Measurements from ENCODE around the gene ABCA9. TPM values are rescaled to one million over a fixed set of nuclear protein-coding genes. Genes with fewer than 3 reads are reported as not detected.

ABCA9 gene
- total and polyA plus RNA-seq, 2 experiments from 2014 or later = not detected

DNA sequence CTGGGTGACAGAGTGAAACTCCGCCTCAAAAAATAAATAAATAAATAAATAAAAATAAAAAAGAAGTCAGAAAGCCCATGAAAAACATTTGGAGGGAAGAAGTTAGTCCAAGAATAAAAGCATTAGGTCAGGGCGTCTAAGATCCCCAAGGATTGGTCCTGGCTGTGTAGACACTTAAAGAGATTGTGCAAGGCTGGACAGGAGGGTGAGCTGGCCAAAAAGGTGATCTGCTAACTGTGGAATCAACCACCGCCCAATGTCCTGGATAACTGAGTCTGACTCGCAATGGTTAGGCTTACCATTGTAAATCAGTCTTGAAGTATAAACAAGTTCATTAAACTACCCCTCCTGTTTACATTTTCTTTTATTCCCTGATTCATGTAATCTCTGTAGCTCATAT, 96.8 kb downstream of the ABCA9 start:
- H3K4me1 Mint-ChIP-seq = no peaks in the 10 kb centered on the region
- H3K27ac ChIP-seq (ENCODE audit: low read depth) = no peak overlapping the region
- no peak overlapping the region for H3K4me3 ChIP-seq
- DNase-seq (ENCODE audit: low spot score) = no peak
- no peaks in the 10 kb centered on the region for H3K36me3 Mint-ChIP-seq (ENCODE audit: low read depth)
- no peak overlapping the region for H3K4me2 ChIP-seq
- H3F3A ChIP-seq (replicated peaks; ENCODE audit: low read depth) = no peaks in the 10 kb centered on the region
- H3K27me3 Mint-ChIP-seq (ENCODE audit: insufficient read depth, low read depth, poor library complexity) = no peaks in the 10 kb centered on the region
- H3K36me3 ChIP-seq (ENCODE audit: insufficient read depth) = no peaks in the 10 kb centered on the region
- peaks cover 4% of the 10 kb centered on the region; the same call in 1 of the 2 replicates for H3K9me2 ChIP-seq (ENCODE audit: insufficient read depth)
- H3K79me2 ChIP-seq (replicated peaks; ENCODE audit: insufficient read depth) = no peaks in the 10 kb centered on the region
- H2AFZ ChIP-seq = no peak overlapping the region
- no peaks in the 10 kb centered on the region for H4K20me1 ChIP-seq (replicated peaks; ENCODE audit: insufficient read depth)
- ATAC-seq = no peak
- H3K4me3 Mint-ChIP-seq = no peak overlapping the region
- no peak overlapping the region for H3K27ac Mint-ChIP-seq
- no peaks in the 10 kb centered on the region for H3K9me3 Mint-ChIP-seq
- no peaks in the 10 kb centered on the region for H3K4me1 ChIP-seq (ENCODE audit: insufficient read depth)
- no peaks in the 10 kb centered on the region for H3K27me3 ChIP-seq (ENCODE audit: insufficient read depth)
- TF ChIP-seq, protein P1, sequence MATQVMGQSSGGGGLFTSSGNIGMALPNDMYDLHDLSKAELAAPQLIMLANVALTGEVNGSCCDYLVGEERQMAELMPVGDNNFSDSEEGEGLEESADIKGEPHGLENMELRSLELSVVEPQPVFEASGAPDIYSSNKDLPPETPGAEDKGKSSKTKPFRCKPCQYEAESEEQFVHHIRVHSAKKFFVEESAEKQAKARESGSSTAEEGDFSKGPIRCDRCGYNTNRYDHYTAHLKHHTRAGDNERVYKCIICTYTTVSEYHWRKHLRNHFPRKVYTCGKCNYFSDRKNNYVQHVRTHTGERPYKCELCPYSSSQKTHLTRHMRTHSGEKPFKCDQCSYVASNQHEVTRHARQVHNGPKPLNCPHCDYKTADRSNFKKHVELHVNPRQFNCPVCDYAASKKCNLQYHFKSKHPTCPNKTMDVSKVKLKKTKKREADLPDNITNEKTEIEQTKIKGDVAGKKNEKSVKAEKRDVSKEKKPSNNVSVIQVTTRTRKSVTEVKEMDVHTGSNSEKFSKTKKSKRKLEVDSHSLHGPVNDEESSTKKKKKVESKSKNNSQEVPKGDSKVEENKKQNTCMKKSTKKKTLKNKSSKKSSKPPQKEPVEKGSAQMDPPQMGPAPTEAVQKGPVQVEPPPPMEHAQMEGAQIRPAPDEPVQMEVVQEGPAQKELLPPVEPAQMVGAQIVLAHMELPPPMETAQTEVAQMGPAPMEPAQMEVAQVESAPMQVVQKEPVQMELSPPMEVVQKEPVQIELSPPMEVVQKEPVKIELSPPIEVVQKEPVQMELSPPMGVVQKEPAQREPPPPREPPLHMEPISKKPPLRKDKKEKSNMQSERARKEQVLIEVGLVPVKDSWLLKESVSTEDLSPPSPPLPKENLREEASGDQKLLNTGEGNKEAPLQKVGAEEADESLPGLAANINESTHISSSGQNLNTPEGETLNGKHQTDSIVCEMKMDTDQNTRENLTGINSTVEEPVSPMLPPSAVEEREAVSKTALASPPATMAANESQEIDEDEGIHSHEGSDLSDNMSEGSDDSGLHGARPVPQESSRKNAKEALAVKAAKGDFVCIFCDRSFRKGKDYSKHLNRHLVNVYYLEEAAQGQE (IDR thresholded peaks at IDR 0.05; ENCODE audit: unreplicated experiment) = no peak
- TF ChIP-seq, protein P2, sequence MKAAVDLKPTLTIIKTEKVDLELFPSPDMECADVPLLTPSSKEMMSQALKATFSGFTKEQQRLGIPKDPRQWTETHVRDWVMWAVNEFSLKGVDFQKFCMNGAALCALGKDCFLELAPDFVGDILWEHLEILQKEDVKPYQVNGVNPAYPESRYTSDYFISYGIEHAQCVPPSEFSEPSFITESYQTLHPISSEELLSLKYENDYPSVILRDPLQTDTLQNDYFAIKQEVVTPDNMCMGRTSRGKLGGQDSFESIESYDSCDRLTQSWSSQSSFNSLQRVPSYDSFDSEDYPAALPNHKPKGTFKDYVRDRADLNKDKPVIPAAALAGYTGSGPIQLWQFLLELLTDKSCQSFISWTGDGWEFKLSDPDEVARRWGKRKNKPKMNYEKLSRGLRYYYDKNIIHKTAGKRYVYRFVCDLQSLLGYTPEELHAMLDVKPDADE (IDR thresholded peaks at IDR 0.05) = no peak
- TF ChIP-seq EZH2 (IDR thresholded peaks at IDR 0.05; ENCODE audit: low read depth, unreplicated experiment) = no peak
- TF ChIP-seq, protein P3, sequence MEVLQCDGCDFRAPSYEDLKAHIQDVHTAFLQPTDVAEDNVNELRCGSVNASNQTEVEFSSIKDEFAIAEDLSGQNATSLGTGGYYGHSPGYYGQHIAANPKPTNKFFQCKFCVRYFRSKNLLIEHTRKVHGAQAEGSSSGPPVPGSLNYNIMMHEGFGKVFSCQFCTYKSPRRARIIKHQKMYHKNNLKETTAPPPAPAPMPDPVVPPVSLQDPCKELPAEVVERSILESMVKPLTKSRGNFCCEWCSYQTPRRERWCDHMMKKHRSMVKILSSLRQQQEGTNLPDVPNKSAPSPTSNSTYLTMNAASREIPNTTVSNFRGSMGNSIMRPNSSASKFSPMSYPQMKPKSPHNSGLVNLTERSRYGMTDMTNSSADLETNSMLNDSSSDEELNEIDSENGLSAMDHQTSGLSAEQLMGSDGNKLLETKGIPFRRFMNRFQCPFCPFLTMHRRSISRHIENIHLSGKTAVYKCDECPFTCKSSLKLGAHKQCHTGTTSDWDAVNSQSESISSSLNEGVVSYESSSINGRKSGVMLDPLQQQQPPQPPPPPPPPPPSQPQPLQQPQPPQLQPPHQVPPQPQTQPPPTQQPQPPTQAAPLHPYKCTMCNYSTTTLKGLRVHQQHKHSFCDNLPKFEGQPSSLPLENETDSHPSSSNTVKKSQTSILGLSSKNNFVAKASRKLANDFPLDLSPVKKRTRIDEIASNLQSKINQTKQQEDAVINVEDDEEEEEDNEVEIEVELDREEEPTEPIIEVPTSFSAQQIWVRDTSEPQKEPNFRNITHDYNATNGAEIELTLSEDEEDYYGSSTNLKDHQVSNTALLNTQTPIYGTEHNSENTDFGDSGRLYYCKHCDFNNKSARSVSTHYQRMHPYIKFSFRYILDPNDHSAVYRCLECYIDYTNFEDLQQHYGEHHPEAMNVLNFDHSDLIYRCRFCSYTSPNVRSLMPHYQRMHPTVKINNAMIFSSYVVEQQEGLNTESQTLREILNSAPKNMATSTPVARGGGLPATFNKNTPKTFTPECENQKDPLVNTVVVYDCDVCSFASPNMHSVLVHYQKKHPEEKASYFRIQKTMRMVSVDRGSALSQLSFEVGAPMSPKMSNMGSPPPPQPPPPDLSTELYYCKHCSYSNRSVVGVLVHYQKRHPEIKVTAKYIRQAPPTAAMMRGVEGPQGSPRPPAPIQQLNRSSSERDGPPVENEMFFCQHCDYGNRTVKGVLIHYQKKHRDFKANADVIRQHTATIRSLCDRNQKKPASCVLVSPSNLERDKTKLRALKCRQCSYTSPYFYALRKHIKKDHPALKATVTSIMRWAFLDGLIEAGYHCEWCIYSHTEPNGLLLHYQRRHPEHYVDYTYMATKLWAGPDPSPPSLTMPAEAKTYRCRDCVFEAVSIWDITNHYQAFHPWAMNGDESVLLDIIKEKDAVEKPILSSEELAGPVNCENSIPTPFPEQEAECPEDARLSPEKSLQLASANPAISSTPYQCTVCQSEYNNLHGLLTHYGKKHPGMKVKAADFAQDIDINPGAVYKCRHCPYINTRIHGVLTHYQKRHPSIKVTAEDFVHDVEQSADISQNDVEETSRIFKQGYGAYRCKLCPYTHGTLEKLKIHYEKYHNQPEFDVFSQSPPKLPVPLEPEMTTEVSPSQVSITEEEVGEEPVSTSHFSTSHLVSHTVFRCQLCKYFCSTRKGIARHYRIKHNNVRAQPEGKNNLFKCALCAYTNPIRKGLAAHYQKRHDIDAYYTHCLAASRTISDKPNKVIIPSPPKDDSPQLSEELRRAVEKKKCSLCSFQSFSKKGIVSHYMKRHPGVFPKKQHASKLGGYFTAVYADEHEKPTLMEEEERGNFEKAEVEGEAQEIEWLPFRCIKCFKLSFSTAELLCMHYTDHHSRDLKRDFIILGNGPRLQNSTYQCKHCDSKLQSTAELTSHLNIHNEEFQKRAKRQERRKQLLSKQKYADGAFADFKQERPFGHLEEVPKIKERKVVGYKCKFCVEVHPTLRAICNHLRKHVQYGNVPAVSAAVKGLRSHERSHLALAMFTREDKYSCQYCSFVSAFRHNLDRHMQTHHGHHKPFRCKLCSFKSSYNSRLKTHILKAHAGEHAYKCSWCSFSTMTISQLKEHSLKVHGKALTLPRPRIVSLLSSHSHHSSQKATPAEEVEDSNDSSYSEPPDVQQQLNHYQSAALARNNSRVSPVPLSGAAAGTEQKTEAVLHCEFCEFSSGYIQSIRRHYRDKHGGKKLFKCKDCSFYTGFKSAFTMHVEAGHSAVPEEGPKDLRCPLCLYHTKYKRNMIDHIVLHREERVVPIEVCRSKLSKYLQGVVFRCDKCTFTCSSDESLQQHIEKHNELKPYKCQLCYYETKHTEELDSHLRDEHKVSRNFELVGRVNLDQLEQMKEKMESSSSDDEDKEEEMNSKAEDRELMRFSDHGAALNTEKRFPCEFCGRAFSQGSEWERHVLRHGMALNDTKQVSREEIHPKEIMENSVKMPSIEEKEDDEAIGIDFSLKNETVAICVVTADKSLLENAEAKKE (CRISPR knock-in tag; IDR thresholded peaks at IDR 0.05) = no peak
- TF ChIP-seq EZH2phosphoT487 (IDR thresholded peaks at IDR 0.05; ENCODE audit: unreplicated experiment) = no peak
- TF ChIP-seq, protein P4, sequence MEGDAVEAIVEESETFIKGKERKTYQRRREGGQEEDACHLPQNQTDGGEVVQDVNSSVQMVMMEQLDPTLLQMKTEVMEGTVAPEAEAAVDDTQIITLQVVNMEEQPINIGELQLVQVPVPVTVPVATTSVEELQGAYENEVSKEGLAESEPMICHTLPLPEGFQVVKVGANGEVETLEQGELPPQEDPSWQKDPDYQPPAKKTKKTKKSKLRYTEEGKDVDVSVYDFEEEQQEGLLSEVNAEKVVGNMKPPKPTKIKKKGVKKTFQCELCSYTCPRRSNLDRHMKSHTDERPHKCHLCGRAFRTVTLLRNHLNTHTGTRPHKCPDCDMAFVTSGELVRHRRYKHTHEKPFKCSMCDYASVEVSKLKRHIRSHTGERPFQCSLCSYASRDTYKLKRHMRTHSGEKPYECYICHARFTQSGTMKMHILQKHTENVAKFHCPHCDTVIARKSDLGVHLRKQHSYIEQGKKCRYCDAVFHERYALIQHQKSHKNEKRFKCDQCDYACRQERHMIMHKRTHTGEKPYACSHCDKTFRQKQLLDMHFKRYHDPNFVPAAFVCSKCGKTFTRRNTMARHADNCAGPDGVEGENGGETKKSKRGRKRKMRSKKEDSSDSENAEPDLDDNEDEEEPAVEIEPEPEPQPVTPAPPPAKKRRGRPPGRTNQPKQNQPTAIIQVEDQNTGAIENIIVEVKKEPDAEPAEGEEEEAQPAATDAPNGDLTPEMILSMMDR (conservative IDR thresholded peaks at IDR 0.05; ENCODE audit: low read depth in 2 of 2) = no peak
- no peak for TF ChIP-seq JUNB (IDR thresholded peaks at IDR 0.05; ENCODE audit: unreplicated experiment)
- TF ChIP-seq NANOG (IDR thresholded peaks at IDR 0.05; ENCODE audit: borderline replicate concordance) = no peak
- TF ChIP-seq ZNF331 (CRISPR knock-in tag; IDR thresholded peaks at IDR 0.05; ENCODE audit: low read depth) = no peak
- no peak for TF ChIP-seq STAT1 (IDR thresholded peaks at IDR 0.05; ENCODE audit: unreplicated experiment)
- TF ChIP-seq POLR2AphosphoS5 (IDR thresholded peaks at IDR 0.05; ENCODE audit: low read depth) = no peak
- TF ChIP-seq CREB1 (CRISPR knock-in tag; IDR thresholded peaks at IDR 0.05; ENCODE audit: low read depth) = no peak
- no peak for TF ChIP-seq ZNF114 (CRISPR knock-in tag; IDR thresholded peaks at IDR 0.05)
